Right renal pelvis (tissue), 4 donors: ENCODE data around the gene ABHD16B. TPM values are rescaled to one million over a fixed set of nuclear protein-coding genes. Genes with fewer than 3 reads are reported as not detected.
"Not testable (repeated sequence)": the region's sequence is repeated elsewhere in the genome, so short reads cannot be mapped to it uniquely, and the experiment has no call there.

Experiments
- DNase-seq, 4 donors: peaks; one replicate each; pipeline ENCODE4 v3.0.0-alpha.2; 2013; ENCODE audit warnings: low read depth in 4 of 4, low spot score in 3 of 4, missing footprints in 1 of 4
- polyA plus RNA-seq, 4 donors: library from polyadenylated mRNA; unstranded; fragments of 120-200 nt; gene quantifications; one replicate each; pipeline ENCODE4 v1.2.1, GENCODE V29; 2013; ENCODE audit not compliant: insufficient read length in 4 of 4

Gene ABHD16B
- polyA plus RNA-seq, 4 donors: not detected

- DNase-seq: not testable (repeated sequence)
Measured at GRCh38 chr20:63874241-63874640, 12.9 kb downstream of the ABHD16B start.

- no peak for DNase-seq
Measured at GRCh38 chr20:63876489-63877036, 15.3 kb downstream of the ABHD16B start.

- no peak for DNase-seq
Measured at GRCh38 chr20:63877755-63878470, 16.6 kb downstream of the ABHD16B start.

- DNase-seq: no peak
Measured at GRCh38 chr20:63878899-63879663, 17.8 kb downstream of the ABHD16B start.

GRCh38 chr20:63880901-63881300 lies 19.6 kb downstream of the ABHD16B start:
- DNase-seq: not testable (repeated sequence)

GRCh38 chr20:63881451-63882226 lies 20.3 kb downstream of the ABHD16B start:
- no peak for DNase-seq

- DNase-seq: no peak
Measured at GRCh38 chr20:63882257-63883200, 21.2 kb downstream of the ABHD16B start.

- DNase-seq: no peak
Measured at GRCh38 chr20:63883201-63883593, 21.9 kb downstream of the ABHD16B start.

GRCh38 chr20:63884506-63885263 lies 23.4 kb downstream of the ABHD16B start:
- no peak for DNase-seq

GRCh38 chr20:63885264-63886053 lies 24.2 kb downstream of the ABHD16B start:
- DNase-seq: no peak

- DNase-seq: no peak
Measured at GRCh38 chr20:63886054-63886419, 24.7 kb downstream of the ABHD16B start.

GRCh38 chr20:63886921-63887320 lies 25.6 kb downstream of the ABHD16B start:
- no peak for DNase-seq

- DNase-seq: no peak
Measured at GRCh38 chr20:63889241-63890200, 28.2 kb downstream of the ABHD16B start.

- no peak for DNase-seq
Measured at GRCh38 chr20:63890201-63890576, 28.9 kb downstream of the ABHD16B start.

GRCh38 chr20:63890616-63891015 lies 29.3 kb downstream of the ABHD16B start:
- no peak for DNase-seq

- DNase-seq: no peak
Measured at GRCh38 chr20:63891061-63892002, 30.0 kb downstream of the ABHD16B start.
